Vagina (tissue), 2 donors: ENCODE data around the gene TADA2B. TPM values are rescaled to one million over a fixed set of nuclear protein-coding genes. Genes with fewer than 3 reads are reported as not detected.

Experiments used
- DNase-seq, 2 donors: peaks; one replicate each; pipeline ENCODE4 v3.0.0-alpha.2; 2017; ENCODE audit errors: extremely low spot score in 2 of 2
- H3K27ac ChIP-seq: fragments of 200-600 bp; sonication (generic); one replicate; pipeline ENCODE4 v1.5.1; 2019
- H3K27me3 ChIP-seq: fragments of 200-600 bp; sonication (generic); one replicate; pipeline ENCODE4 v1.5.1; 2019
- H3K36me3 ChIP-seq, 2 donors: fragments of 200-600 bp; sonication (generic); one replicate each; pipeline ENCODE4 v1.5.1; 2017 to 2019
- H3K4me1 ChIP-seq: fragments of 200-600 bp; sonication (generic); one replicate; pipeline ENCODE4 v1.5.1; 2019
- H3K4me3 ChIP-seq, 2 donors: fragments of 200-600 bp; sonication (generic); 1 replicate in 1 of 2; 2 replicates in 1 of 2; pipeline ENCODE4 v1.5.1; 2016 to 2019
- H3K9me3 ChIP-seq: fragments of 200-600 bp; sonication (generic); one replicate; pipeline ENCODE4 v1.5.1; 2019
- POLR2A ChIP-seq, 2 donors: fragments of 450-650 bp; IDR thresholded peaks; one replicate each; pipeline ENCODE4 v1.6.1; 2017; ENCODE audit warnings: antibody characterized with exemption in 2 of 2, mild to moderate bottlenecking in 2 of 2, moderate library complexity in 2 of 2
- POLR2AphosphoS5 ChIP-seq, 2 donors: sonication (generic); formaldehyde crosslinking; IDR thresholded peaks; one replicate each; pipeline ENCODE4 v1.9.0; 2017; ENCODE audit warnings: antibody characterized with exemption in 2 of 2, mild to moderate bottlenecking in 2 of 2, low read depth in 1 of 2; ENCODE audit not compliant: insufficient read depth in 1 of 2
- intact Hi-C: fragments of 100-400 bp; cut with DNase I; formaldehyde crosslinking; loops from one replicate; pipeline ENCODE4 v1.15.1; 2023
- total RNA-seq: library from RNA; depleted of rRNA; stranded (reverse); fragments of >200 nt; gene quantifications from one replicate; pipeline ENCODE4 v1.2.3, GENCODE V29; 2016
- TF ChIP-seq, protein P1 (sequence below), 3 experiments: fragments of 450-650 bp in 2 of 3; fragments of 200-600 bp in 1 of 3; sonication (generic) in 1 of 3; IDR thresholded peaks; one replicate each; pipeline ENCODE4 v1.5.1; 2017 to 2019; ENCODE audit warnings: antibody characterized with exemption in 3 of 3, mild to moderate bottlenecking in 2 of 3, moderate library complexity in 2 of 3

The TADA2B gene
- total RNA-seq, 1 donor from 2014 or later = 12.0 TPM

DNA sequence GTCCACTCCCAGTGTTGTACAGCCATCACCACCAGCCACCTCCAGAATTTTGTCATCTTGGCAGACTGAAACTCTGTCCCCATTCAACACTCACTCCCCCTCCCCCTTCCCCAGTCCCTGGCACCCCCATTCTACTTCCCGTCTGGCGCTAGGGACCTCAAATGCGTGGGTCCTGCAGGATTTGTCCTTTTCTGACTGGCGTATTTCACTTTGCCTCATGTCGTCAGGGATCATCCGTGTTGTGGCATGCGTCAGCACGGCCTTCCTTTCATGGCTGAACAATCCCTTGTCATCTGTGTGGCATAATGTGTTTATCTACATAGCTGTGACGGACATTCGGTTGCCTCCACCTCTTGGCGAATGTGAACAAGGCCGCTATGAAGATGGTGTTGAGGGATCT is 5.5 kb downstream of the TADA2B start:
- intact Hi-C loops = no loop called here
- peaks cover 73% of the 10 kb centered on the region for H3K4me1 ChIP-seq

DNA sequence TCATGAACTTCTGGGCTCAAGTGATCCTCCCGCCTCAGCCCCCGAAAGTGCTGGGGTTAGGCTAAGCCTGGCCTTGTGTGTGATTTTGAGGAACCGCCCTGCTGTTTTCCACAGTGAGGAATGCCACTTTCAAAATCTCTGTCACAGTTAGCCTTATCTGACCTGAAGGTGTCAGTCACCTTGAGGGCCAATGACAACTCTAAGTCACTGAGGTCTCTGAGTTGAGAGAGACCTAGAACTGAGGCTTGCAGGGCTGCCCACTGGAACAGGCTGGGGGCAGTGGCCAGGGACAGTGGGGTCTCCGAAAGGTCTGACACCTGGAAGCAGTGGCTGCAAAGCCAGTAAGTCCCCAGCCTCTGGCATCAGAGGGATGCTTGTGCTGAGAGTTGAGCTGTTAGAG is 6.1 kb downstream of the TADA2B start:
- peaks cover 0 to 4% of the 10 kb centered on the region in 2 donors for H3K36me3 ChIP-seq
- H3K27ac ChIP-seq = no peak overlapping the region
- intact Hi-C loops = no loop called here
- H3K9me3 ChIP-seq = no peaks in the 10 kb centered on the region
- H3K4me1 ChIP-seq = peaks cover 71% of the 10 kb centered on the region
- no peak for DNase-seq
- TF ChIP-seq POLR2A (IDR thresholded peaks at IDR 0.05) = no peak
- TF ChIP-seq POLR2AphosphoS5 (IDR thresholded peaks at IDR 0.05; ENCODE audit: insufficient read depth in 1 of 2, low read depth in 1 of 2) = no peak
- TF ChIP-seq, protein P1, sequence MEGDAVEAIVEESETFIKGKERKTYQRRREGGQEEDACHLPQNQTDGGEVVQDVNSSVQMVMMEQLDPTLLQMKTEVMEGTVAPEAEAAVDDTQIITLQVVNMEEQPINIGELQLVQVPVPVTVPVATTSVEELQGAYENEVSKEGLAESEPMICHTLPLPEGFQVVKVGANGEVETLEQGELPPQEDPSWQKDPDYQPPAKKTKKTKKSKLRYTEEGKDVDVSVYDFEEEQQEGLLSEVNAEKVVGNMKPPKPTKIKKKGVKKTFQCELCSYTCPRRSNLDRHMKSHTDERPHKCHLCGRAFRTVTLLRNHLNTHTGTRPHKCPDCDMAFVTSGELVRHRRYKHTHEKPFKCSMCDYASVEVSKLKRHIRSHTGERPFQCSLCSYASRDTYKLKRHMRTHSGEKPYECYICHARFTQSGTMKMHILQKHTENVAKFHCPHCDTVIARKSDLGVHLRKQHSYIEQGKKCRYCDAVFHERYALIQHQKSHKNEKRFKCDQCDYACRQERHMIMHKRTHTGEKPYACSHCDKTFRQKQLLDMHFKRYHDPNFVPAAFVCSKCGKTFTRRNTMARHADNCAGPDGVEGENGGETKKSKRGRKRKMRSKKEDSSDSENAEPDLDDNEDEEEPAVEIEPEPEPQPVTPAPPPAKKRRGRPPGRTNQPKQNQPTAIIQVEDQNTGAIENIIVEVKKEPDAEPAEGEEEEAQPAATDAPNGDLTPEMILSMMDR (IDR thresholded peaks at IDR 0.05) = no peak
- no peak overlapping the region for H3K4me3 ChIP-seq
- no peaks in the 10 kb centered on the region for H3K27me3 ChIP-seq

More for the DNA sequence above, 5.5 kb downstream of the TADA2B start:
- TF ChIP-seq POLR2AphosphoS5 (IDR thresholded peaks at IDR 0.05; ENCODE audit: insufficient read depth in 1 of 2, low read depth in 1 of 2) (no peak), POLR2A (IDR thresholded peaks at IDR 0.05) (no peak)
- TF ChIP-seq, protein P1 (IDR thresholded peaks at IDR 0.05) = no peak
- H3K36me3 ChIP-seq = no peaks in the 10 kb centered on the region
- H3K9me3 ChIP-seq = no peaks in the 10 kb centered on the region
- DNase-seq = no peak
- no peak overlapping the region for H3K27ac ChIP-seq
- no peak overlapping the region for H3K4me3 ChIP-seq
- no peaks in the 10 kb centered on the region for H3K27me3 ChIP-seq

DNA sequence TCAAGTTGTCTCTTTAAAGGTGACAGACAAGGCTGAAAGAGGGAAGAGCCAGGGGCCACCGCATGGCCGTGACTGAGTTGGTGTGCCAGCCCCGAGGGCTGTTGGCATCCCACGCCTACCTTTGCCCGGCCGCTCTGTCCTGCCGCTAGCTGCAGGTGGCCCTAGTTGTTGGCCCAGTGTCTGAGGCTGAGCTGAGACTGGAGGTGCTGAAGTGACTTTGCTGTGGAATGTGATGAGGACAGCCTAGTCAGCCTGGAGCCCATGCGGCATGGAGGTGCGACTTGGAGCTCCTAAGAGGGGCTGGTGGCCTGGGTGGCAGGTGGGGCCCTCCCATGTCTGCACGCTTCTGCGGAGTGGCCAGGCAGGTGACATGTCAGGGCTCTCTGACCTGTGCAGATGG is 6.6 kb downstream of the TADA2B start:
- DNase-seq = peak in 1 of 2 donors; percentile 61
- H3K27me3 ChIP-seq = no peaks in the 10 kb centered on the region
- intact Hi-C loops = no loop called here
- H3K36me3 ChIP-seq = peaks cover 0 to 8% of the 10 kb centered on the region in 2 donors
- no peak overlapping the region for H3K4me3 ChIP-seq
- H3K9me3 ChIP-seq = no peaks in the 10 kb centered on the region
- H3K27ac ChIP-seq = no peak overlapping the region
- TF ChIP-seq POLR2A (IDR thresholded peaks at IDR 0.05) (no peak), POLR2AphosphoS5 (IDR thresholded peaks at IDR 0.05; ENCODE audit: insufficient read depth in 1 of 2, low read depth in 1 of 2) (no peak)
- TF ChIP-seq, protein P1 (IDR thresholded peaks at IDR 0.05) = no peak
- H3K4me1 ChIP-seq = peaks cover 66% of the 10 kb centered on the region

DNA sequence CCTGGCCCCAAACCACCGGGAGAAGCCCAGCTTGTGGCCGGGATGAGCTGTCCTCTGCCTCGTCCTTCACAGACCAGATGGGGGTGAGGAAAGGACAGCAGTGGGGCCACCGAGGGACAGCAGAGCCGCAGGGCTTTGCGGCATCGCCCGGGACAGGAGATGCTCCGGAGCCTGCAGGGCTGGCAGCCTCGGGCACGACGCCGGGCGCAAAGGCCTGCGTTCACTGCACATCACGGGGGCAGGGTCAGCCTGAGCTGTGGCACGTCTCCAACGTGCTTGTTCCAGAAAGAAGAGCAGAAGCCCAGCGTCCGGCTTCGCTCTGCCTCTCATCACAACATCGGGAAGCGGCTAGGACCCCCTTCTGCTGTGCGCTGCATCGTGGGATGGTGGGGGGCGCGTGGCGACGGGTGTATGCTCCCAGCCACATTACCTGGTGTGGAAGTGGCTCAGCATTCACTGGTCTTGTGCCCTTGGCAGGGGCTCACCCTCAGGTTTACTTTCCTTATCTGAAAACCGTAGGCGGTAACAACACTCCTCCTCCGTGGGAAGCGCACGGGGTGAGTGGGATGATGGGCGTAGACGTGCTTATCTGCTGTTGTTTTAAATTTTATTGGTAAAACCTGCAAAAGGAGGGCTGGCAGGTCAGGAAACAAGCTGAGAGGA is 7.4 kb downstream of the TADA2B start:
- Histone ChIP-seq H3K27ac (no peak overlapping the region), H3K27me3 (no peaks in the 10 kb centered on the region), H3K9me3 (no peaks in the 10 kb centered on the region), H3K4me3 (no peak overlapping the region), H3K4me1 (peaks cover 57% of the 10 kb centered on the region), H3K36me3 (peaks cover 0 to 17% of the 10 kb centered on the region in 2 donors)
- intact Hi-C loops = no loop called here
- DNase-seq = peak in 1 of 2 donors; percentile 88
- TF ChIP-seq, protein P1 (IDR thresholded peaks at IDR 0.05) = no peak
- no peak for TF ChIP-seq POLR2AphosphoS5 (IDR thresholded peaks at IDR 0.05; ENCODE audit: insufficient read depth in 1 of 2, low read depth in 1 of 2)
- no peak for TF ChIP-seq POLR2A (IDR thresholded peaks at IDR 0.05)

DNA sequence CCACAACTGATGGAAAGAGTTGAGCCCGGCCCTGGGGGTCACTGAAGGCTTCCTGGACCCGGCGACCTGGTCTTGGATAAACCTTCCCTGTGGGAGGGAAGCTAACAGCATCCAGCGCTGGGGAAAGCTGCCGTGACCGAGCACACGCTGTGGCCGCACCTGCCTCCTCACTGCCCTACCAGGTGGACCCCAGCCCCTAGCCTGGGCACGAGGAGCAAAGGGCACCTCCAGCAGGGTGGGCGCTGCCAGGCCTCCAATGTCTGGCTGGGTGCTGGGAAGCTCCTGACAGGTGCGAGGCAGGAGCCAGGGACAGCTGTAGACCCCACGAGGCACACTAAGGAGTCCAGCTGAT is 7.9 kb downstream of the TADA2B start:
- Histone ChIP-seq H3K9me3 (no peaks in the 10 kb centered on the region), H3K27me3 (no peaks in the 10 kb centered on the region), H3K4me1 (peaks cover 52% of the 10 kb centered on the region), H3K36me3 (peaks cover 0 to 22% of the 10 kb centered on the region in 2 donors), H3K27ac (no peak overlapping the region), H3K4me3 (no peak overlapping the region)
- TF ChIP-seq, protein P1 (IDR thresholded peaks at IDR 0.05) = no peak
- TF ChIP-seq POLR2AphosphoS5 (IDR thresholded peaks at IDR 0.05; ENCODE audit: insufficient read depth in 1 of 2, low read depth in 1 of 2) = no peak
- no peak for TF ChIP-seq POLR2A (IDR thresholded peaks at IDR 0.05)
- intact Hi-C loops = no loop called here
- DNase-seq = peak in 1 of 2 donors; percentile 61
